GM19468 (cell line): ENCODE measurements around the gene RAD17.
"Not testable (repeated sequence)": the region's sequence is repeated elsewhere in the genome, so short reads cannot be mapped to it uniquely, and the experiment has no call there.

Source experiments
- ATAC-seq: cut with Tn5 transposase; IDR thresholded peaks from one replicate; pipeline ENCODE4 v1.9.1; 2021; ENCODE audit warnings: mild to moderate bottlenecking, moderate library complexity, moderate number of reproducible peaks; ENCODE audit not compliant: unreplicated experiment; ENCODE audit errors: extremely low read depth

The RAD17 gene

GRCh38 chr5:69374911-69375446 lies 5.4 kb downstream of the RAD17 start:
- peak; percentile 59 for ATAC-seq

- no peak for ATAC-seq
These were observed 8.8 kb downstream of the RAD17 start for GRCh38 chr5:69378376-69378775.

GRCh38 chr5:69404659-69405330 lies 35.2 kb downstream of the RAD17 start:
- ATAC-seq: no peak

- peak; percentile 44 for ATAC-seq
These were observed 45.4 kb downstream of the RAD17 start, which contains the start of gene MARVELD2 for GRCh38 chr5:69414885-69415583. TSS of gene MARVELD2 (plus strand) at chr5:69415116. CDS start at chr5:69419386, 4,270 bp downstream.

- ATAC-seq: no peak
These were observed 46.0 kb downstream of the RAD17 start for GRCh38 chr5:69415584-69415958.

- no peak for ATAC-seq
These were observed 46.6 kb downstream of the RAD17 start for GRCh38 chr5:69416180-69416579.

GRCh38 chr5:69416699-69417098 lies 47.1 kb downstream of the RAD17 start:
- ATAC-seq: no peak

- ATAC-seq: no peak
These were observed 48.9 kb downstream of the RAD17 start for GRCh38 chr5:69418554-69418953.

- no peak for ATAC-seq
These were observed 62.0 kb downstream of the RAD17 start for GRCh38 chr5:69431424-69432303.

GRCh38 chr5:69432412-69433206 lies 63.0 kb downstream of the RAD17 start:
- ATAC-seq: no peak

- ATAC-seq: not testable (repeated sequence)
These were observed 65.8 kb downstream of the RAD17 start for GRCh38 chr5:69435276-69435884.

GRCh38 chr5:69444127-69444754 lies 74.6 kb downstream of the RAD17 start:
- ATAC-seq: no peak

- no peak for ATAC-seq
These were observed 79.9 kb downstream of the RAD17 start for GRCh38 chr5:69449511-69449910.

- no peak for ATAC-seq
These were observed 80.5 kb downstream of the RAD17 start for GRCh38 chr5:69450116-69450515.

GRCh38 chr5:69450527-69450926 lies 80.9 kb downstream of the RAD17 start:
- ATAC-seq: not testable (repeated sequence)

GRCh38 chr5:69451941-69452647 lies 82.5 kb downstream of the RAD17 start:
- ATAC-seq: no peak

GRCh38 chr5:69453487-69453886 lies 83.9 kb downstream of the RAD17 start:
- not testable (repeated sequence) for ATAC-seq
